Activated T-cell treated with anti-CD3 and anti-CD28 coated beads, Interleukin-2, amount 50 U/mL, for 1 hour (primary cell): ENCODE measurements around the gene EIF4G3.
"Not testable (repeated sequence)": the region's sequence is repeated elsewhere in the genome, so short reads cannot be mapped to it uniquely, and the experiment has no call there.

ENCODE experiments used
- DNase-seq: peaks from one replicate; pipeline ENCODE4 v3.0.0-alpha.2; 2020

The EIF4G3 gene

GRCh38 chr1:20928146-20928545, 248.6 kb downstream of the EIF4G3 start:
- no peak for DNase-seq

GRCh38 chr1:20921285-20921684, 255.4 kb downstream of the EIF4G3 start:
- no peak for DNase-seq

GRCh38 chr1:20913242-20913641, 263.5 kb downstream of the EIF4G3 start:
- no peak for DNase-seq

GRCh38 chr1:20907526-20907925, 269.2 kb downstream of the EIF4G3 start:
- DNase-seq, result not testable (repeated sequence)

GRCh38 chr1:20903437-20903836, 273.3 kb downstream of the EIF4G3 start:
- DNase-seq, result no peak

- no peak for DNase-seq
These were observed 276.6 kb downstream of the EIF4G3 start for GRCh38 chr1:20900056-20900455.

- DNase-seq, result no peak
These were observed 277.3 kb downstream of the EIF4G3 start for GRCh38 chr1:20899154-20899972.

GRCh38 chr1:20896826-20897225, 279.9 kb downstream of the EIF4G3 start:
- no peak for DNase-seq

- no peak for DNase-seq
These were observed 282.8 kb downstream of the EIF4G3 start for GRCh38 chr1:20893931-20894330.

GRCh38 chr1:20891091-20891490, 285.6 kb downstream of the EIF4G3 start:
- DNase-seq, result no peak

GRCh38 chr1:20887246-20887645, 289.5 kb downstream of the EIF4G3 start:
- no peak for DNase-seq

- no peak for DNase-seq
These were observed 291.6 kb downstream of the EIF4G3 start for GRCh38 chr1:20885121-20885520.

GRCh38 chr1:20884513-20884912, 292.2 kb downstream of the EIF4G3 start:
- DNase-seq, result no peak

GRCh38 chr1:20883766-20884165, 292.9 kb downstream of the EIF4G3 start:
- no peak for DNase-seq

GRCh38 chr1:20882837-20883236, 293.9 kb downstream of the EIF4G3 start:
- no peak for DNase-seq

GRCh38 chr1:20878799-20879198, 297.9 kb downstream of the EIF4G3 start:
- no peak for DNase-seq

- DNase-seq, result no peak
These were observed 301.3 kb downstream of the EIF4G3 start for GRCh38 chr1:20875198-20875973.

GRCh38 chr1:20873311-20873710, 303.4 kb downstream of the EIF4G3 start:
- DNase-seq, result no peak

GRCh38 chr1:20871419-20871818, 305.3 kb downstream of the EIF4G3 start:
- DNase-seq, result no peak

GRCh38 chr1:20870718-20871117, 306.0 kb downstream of the EIF4G3 start:
- no peak for DNase-seq

- DNase-seq, result no peak
These were observed 308.4 kb downstream of the EIF4G3 start for GRCh38 chr1:20868263-20868662.

GRCh38 chr1:20867847-20868246, 308.9 kb downstream of the EIF4G3 start:
- no peak for DNase-seq

- no peak for DNase-seq
These were observed 309.6 kb downstream of the EIF4G3 start for GRCh38 chr1:20867062-20867461.

- no peak for DNase-seq
These were observed 311.7 kb downstream of the EIF4G3 start for GRCh38 chr1:20865001-20865400.
